NCI-H1092 treated with DMSO at 0.1 percent for 48 hours (cell line): Measurements from ENCODE around the gene CDH6.

Experiments used
- DNase-seq: peaks from one replicate; lab custom pipeline; 2025; lab: John Stamatoyannopoulos, UW

Gene CDH6

DNA sequence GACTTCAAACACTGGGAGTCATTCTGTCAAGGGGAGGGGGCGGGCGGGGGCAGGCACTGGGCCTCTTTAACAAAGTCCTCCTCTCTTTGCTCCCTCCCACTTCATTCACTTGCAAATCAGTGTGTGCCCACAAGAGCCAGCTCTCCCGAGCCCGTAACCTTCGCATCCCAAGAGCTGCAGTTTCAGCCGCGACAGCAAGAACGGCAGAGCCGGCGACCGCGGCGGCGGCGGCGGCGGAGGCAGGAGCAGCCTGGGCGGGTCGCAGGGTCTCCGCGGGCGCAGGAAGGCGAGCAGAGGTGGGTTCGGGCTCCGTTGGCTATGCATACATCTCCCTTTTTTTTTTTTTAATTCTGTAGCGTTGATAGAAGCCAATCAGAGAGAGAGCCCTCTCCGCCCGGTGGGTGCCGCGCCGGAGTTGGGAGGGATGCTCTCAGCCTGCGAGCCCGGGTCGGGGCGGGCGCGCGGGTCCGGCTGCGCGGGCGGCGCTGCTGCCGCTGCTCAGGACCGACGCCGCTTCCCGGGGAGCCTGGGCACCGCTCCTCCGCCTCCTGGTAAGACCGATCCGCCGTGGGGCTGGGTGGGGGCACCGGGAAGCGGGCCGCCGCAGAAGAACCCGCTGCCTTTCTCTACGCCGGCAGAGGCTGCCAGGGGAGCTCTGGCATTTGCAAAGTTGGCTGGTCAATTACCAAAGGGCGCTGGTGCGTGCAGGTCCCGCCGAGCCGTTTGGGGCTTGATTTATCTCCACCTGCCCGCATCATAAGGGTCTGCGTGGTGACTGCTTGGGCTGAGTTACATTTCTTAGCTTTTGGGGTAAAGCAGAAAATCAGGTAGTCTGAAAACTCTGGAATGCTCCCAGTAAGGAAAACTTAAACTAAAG is at the start of gene CDH6:
TSS of gene CDH6 (plus strand) at position 96 of the 877 bp plus-strand sequence. CDS start 73,788 bp downstream, outside the sequence.
- DNase-seq: peak; percentile 54

DNA sequence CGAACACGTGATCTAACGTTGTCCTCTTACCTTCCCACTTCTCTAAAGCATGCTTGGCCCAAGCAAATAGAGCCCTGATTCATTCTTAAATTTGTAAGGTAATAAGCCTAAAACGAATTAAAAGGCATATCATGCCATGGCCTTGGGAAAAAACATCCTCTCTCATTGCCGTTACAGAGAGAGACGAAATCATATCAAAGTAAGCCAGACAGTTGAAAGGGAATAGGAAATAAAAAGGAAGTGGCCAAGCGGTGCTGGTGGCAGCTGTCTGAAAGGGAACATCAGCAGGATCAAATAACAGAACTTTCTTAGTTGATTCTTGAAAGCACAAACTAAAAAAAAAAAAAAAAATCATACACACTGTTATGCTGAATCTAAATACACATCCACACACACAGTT is 49.1 kb upstream of the CDH6 start:
- DNase-seq: no peak

DNA sequence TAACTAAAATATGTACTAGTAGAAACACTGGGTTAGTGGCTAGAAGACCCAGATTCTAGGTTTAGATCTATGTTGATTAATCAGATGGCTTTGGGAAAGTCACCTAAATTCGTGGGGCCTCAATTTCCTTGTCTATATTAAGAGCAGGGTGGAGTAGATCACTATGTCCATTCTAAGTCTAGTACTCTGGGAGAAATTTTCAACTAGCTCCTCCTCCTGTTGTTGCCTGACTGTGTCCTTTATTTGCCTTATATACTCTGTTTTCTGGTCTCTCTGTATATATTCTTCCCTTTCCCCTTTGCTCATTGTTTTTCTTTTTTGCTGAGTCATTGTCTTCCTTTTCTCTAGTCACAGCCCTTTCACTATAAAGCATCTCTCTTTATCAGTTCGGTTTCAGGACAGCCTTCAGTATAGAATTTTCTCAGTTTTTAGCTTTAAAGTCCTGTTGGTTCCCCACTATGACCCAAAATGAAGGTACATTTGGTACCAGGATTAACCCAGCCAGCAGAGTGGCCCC is 44.5 kb upstream of the CDH6 start:
- no peak for DNase-seq

DNA sequence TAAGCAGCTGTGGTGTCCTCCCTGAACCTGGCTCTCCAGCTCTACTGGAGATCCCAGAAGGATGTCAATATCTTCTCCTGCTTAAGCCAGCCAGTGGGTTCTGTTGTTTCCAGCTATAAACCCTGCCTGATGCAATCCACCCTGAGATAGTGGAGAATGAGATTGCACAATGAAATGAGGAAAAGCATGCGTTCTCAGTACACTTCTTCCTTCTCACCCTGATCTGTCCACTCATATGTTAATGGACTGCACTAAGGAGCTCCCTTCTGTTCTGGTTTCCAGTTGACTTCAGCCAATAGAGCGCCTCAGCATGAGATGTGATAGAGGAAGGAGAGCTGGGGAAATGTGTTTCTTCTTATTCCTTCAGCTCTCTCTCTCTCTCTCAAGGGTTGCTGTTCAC is 40.0 kb upstream of the CDH6 start:
- no peak for DNase-seq

GRCh38 chr5:31156631-31157160 is 36.8 kb upstream of the CDH6 start:
- DNase-seq: no peak

GRCh38 chr5:31157720-31158119 is 35.8 kb upstream of the CDH6 start:
- no peak for DNase-seq

- no peak for DNase-seq
Measured at GRCh38 chr5:31158686-31159085, 34.8 kb upstream of the CDH6 start.

DNA sequence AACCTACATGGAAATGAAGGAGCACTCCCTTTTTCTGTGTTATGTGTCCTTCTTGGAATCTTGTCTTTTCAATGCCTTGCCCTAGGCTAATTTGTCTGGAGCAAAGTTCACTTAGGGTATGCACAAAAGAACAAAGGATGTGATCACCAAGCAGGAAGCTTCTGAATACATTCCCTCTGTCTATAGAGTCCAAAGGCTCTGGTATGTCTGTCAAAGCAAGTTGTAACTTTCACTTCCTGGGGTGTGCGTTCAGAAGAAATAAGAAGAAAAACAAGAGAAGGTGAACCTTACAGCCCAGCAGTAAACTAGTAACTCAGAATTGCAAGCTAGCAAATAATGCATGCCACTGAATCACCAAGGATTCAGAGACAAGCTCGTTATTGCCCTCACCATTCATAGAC is 31.7 kb upstream of the CDH6 start:
- no peak for DNase-seq

DNA sequence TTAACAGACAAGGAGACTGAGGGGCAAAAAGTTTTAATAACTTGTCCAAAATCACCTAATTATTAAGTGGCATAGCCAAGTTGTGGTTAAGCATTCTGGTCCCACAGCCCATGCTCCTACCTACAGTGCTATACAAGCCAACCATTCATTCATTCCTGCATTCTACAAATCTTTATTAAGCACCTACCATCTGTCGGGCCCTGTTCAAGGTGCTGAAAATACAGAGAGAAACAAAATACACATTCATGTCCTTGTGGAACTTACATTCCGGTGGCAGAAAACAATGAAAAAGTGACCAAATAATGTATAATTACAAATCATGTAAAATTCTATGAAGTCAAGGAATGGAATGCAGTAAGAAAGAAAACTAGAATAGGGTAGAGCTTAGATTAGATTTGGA is 27.8 kb upstream of the CDH6 start:
- DNase-seq: no peak

DNA sequence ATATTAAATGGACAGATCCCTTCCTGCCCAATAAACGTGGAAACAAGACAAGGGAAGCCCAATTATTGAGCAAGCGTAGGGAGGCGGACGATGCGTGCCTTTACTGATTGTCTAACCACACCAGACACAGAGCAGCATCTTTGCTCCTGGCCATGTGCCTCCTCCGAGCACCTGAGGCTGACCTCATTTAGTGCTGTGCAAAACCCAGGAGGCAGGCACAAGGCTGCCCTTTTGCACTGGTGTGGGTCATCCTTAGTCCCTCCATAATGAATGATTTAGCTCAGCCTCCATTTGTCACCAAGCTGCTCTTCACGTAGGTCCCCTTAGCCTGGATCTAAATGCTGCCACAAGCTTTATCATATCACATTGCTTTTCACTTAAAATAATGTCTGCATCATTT is 24.1 kb upstream of the CDH6 start:
- DNase-seq: no peak

GRCh38 chr5:31172881-31173280 is 20.6 kb upstream of the CDH6 start:
- no peak for DNase-seq

DNA sequence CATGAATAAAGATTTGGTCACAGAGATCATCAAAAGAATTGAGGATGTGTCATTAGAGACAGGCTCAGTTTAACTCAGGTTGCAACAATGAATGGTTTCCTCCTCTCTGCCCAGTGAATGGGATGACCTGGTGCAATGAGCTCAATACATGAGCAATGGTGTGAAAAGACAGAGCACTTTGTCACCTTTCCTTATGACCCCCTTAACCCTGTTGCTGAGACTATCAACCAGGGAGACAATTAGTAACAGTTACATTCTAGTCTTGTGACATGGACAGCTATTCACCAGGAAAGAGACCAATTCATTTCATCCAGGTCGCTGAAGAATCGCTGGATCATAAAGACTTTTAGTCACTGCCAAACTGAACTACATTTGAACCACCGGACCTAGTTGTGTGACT is 19.9 kb upstream of the CDH6 start:
- no peak for DNase-seq

DNA sequence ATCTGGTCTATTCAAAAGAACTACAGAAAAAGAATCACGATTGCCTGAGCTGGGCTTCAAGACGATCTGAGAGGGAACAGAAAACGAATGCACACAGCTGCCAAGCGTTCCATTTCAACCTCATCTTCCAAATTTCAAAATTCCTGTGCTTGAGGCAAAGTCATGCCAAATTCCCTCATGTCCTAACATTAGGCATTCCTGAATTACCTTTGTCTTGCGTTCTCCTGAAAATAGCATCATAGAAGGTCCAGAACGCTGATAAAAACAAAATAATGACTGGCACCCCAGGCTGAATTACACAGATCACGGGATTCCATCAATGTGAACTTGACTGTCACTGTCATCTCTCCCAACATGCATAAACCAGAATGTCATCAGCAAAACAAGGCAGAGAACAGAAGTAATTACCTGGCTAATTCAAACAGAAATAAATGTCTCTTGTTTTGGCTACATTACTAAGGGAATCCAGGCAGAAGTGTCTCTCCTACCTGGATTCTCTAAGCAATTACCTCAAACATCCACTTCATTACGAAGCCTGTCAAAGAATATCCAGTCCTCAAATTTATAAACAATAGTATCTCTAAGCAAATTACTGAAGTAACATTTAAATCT is 12.0 kb upstream of the CDH6 start:
- no peak for DNase-seq

DNA sequence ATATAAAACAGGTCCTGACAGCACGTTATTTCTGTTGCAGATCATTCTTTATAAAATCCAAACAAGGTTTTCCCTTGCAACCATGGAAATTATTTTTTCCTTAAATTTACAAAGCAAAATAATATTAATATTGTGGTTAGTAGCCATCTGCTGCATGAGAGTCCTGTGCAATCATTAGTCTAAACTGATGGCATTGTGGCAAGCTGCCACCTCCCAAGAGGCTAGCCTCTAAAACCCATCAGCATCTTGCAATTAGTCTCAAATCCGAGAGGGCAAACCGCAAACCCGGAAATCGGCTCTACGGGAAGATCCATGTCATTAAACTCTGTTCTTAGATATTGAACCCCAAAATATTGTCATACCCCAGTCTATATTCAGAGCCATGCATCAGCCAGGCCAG is 11.3 kb upstream of the CDH6 start:
- no peak for DNase-seq

GRCh38 chr5:31185951-31186350 is 7.5 kb upstream of the CDH6 start:
- no peak for DNase-seq

GRCh38 chr5:31186672-31187267 is 6.7 kb upstream of the CDH6 start:
- DNase-seq: peak; percentile 18

DNA sequence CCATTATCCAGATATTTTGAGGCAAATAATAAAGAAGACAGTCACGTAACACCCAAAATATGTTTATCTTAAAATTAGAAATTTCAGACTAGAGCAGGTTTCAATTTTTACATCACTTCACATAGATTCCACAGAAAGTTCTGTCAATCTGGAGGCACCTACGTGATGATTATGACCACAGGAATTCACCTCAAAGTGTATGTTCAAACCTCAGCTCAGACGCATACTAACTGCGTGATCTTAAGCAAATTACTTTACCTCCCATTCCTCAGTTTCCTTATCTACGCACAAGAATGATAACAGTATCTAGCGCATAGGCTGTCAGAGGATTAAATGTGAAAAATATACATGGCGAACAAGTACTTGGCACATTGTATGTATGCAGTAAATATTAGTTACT is 5.9 kb upstream of the CDH6 start:
- no peak for DNase-seq

- DNase-seq: no peak
Measured at GRCh38 chr5:31192442-31192841, 1.0 kb upstream of the CDH6 start.

DNA sequence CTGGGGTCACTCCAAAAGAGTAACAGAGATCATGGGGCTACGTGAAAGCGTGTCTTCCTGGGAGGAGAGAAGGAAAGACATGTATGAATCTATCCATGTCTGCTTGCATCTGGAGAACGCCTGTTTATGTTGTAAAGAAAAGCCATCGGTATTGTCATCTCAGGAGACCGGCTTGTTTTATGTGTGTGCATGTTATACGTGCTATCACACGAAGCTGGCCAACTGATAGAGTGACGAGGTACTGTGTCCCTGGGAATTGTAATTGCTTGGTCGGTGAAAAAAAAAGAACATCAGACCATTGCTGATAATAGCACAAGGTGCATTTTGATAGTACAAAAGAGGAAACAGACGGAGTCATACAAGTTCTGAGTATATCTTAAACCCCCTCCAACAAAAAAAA is 370 bp upstream of the CDH6 start:
- no peak for DNase-seq

DNA sequence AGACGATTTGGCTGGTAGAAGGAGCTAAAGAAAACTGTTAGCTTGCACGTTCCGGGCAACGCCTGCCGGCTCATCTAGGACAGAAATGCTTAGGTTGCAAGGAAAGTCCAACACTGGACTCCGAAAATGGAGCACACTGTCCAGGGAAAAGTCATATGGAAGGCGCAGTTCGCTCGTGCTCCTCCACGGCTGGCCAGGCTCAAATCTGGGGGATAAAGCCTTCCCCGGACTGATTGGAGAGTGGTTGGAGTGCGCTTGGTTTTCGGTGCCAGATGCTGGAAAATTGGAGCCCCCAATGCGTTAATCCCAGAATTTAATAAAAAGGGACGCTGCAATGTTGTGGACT is 955 bp downstream of the CDH6 start:
- no peak for DNase-seq

- DNase-seq: no peak
Measured at GRCh38 chr5:31194892-31195555, 1.5 kb downstream of the CDH6 start.

DNA sequence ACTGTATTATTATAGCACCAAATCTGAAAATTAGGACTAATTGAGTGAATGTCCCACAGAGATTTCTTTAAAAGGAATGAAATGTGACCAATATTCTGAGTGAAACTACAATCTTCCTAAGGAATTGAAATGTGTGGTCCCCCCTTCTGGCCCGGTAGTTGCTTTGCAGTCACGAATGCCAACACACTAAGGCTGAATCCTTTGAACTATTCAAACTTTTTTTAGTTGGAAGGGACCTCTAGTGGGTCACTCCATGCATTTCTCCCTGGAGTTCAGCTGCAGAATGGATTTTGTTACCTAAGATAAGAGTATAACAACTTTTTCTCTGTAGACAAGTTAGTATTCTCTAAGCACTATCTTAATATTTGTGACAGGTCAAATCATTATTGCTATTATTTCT is 2.8 kb downstream of the CDH6 start:
- DNase-seq: no peak
